GM12873 (cell line): ENCODE data around the gene SYNGR2.
A peak's percentile ranks its signal among the peaks of the same experiment; 100 is the strongest.

Experiments
- CTCF ChIP-seq: IDR thresholded peaks from 2 replicates; pipeline ENCODE4 v1.5.1; 2012; ENCODE audit warnings: low read depth, mild to moderate bottlenecking, moderate library complexity, low read length, control low read depth; ENCODE audit not compliant: insufficient read depth; ENCODE audit errors: missing control alignments

Gene SYNGR2

GRCh38 chr17:78135858-78136500, 32.4 kb upstream of the SYNGR2 start:
- no peak for TF ChIP-seq CTCF

- peak; percentile 86 for TF ChIP-seq CTCF
Measured at GRCh38 chr17:78137392-78138203, 30.8 kb upstream of the SYNGR2 start.

GRCh38 chr17:78138204-78139060, 29.9 kb upstream of the SYNGR2 start:
- TF ChIP-seq CTCF, result no peak

- no peak for TF ChIP-seq CTCF
Measured at GRCh38 chr17:78140169-78141051, 28.0 kb upstream of the SYNGR2 start.

GRCh38 chr17:78141437-78142118, 26.8 kb upstream of the SYNGR2 start:
- no peak for TF ChIP-seq CTCF

- no peak for TF ChIP-seq CTCF
Measured at GRCh38 chr17:78142119-78142861, 26.1 kb upstream of the SYNGR2 start.
